GM19372 (cell line): ENCODE data around the gene MYDGF.
"Not testable (repeated sequence)": the region's sequence is repeated elsewhere in the genome, so short reads cannot be mapped to it uniquely, and the experiment has no call there.

Source experiments
- ATAC-seq: cut with Tn5 transposase; IDR thresholded peaks from one replicate; pipeline ENCODE4 v1.9.1; 2021; ENCODE audit warnings: mild to moderate bottlenecking, low read depth, moderate library complexity; ENCODE audit not compliant: unreplicated experiment

MYDGF gene

DNA sequence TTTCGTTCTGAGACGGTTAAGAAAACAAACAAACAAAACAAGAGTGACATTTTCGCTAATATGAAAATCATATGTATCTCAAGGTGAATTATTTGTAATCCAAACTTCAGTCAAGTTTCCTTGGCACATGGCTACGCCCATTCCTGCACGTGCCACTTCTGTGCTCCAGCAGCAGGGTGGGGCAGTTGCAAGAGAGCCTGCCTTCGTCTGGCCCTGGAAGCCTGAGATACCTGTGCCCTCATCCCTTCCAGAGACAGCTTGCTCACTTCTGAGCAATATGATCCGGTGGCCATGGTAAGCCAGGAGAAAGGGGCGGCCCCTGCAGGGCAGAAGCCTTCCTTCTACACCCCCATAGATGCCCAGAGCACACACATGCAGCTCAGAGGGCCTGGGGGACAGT is 31.4 kb upstream of the MYDGF start:
- ATAC-seq: no peak

GRCh38 chr19:4700693-4700970 is 30.5 kb upstream of the MYDGF start:
- ATAC-seq: no peak

GRCh38 chr19:4699826-4700692 is 29.9 kb upstream of the MYDGF start:
- ATAC-seq: no peak

DNA sequence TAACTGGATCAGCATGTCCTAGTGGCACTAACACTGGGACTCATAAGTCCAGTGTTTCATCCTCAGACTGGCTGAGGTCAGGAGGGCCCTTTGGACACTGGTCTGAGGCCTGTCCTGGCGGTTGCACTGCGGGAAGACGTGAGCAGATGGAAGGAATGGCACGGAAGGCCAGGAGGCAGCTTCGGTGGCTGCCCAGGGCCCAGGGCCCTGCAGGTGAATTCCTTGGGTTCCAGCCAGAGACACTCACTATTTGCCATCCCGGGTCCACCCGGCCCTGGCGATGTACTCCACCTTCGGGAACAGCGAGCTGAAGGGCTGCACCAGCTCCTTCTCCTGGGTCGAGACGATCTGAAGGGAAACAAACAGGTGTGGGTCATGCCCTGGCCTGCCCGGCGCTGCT is 27.2 kb upstream of the MYDGF start:
- no peak for ATAC-seq

DNA sequence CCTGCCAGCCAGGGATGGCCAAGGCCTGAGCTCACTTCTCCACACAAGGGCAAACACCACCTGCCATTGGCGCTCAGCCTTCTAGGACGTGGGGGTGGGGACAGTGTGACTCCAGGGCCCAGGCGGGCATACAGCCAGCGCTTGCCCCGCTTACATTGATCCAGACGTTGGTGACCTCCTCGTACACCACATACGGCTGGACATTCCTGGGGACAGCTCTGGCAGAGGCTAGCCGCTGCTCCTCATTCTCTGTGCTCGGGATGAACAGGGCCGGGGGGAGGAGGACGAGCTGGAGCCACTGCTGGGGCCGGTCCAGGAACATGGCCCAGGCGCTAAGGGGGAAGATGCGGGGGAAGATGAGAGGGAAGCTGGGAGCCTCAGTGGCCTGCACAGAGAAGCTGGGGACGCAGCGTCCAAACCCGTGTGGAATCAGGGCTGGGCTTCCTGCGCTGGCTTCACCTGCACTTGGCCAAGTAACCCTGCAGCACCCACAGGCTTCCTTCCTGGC is 25.1 kb upstream of the MYDGF start:
- ATAC-seq: no peak

DNA sequence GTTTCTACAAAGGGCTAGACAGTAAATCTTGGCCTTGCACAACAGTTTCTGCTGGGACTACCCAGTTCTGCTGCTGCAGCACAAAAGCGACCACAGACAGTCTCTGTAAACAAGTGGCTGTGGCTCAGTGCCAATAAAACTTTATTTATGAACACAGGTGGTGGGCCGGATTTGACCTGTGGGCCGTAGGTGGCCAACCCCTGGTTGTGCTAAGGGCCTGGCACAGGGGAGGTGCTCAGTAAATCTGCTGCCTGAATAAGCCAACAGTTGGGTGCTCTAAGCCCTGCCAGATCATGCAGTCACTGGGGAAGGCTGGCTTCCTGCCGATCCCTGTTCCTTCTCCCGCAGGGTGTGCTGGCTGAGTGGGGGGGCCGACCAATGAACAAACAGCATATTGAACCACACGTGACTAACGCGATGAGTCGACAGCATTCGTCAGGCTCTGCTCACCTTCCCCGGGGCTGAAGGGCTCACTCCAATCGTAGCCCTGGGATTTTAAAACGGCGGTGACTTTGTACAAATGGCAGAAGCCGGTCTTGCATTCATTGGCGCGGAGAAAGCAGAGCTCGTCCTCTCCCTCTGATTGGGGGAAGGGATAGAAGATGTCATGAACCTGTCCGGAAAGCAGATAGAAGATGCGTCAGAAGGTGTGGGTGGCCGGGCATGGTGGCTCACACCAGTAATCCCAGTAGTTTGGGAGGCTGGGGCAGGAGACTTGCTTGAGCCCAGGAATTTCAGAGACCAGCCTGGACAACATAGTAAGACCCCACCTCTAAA is 24.3 kb upstream of the MYDGF start:
- ATAC-seq: no peak

GRCh38 chr19:4693471-4694121 is 23.5 kb upstream of the MYDGF start:
- no peak for ATAC-seq

- no peak for ATAC-seq
Observed at GRCh38 chr19:4693078-4693350, 22.9 kb upstream of the MYDGF start.

GRCh38 chr19:4692251-4693077 is 22.3 kb upstream of the MYDGF start:
- no peak for ATAC-seq

DNA sequence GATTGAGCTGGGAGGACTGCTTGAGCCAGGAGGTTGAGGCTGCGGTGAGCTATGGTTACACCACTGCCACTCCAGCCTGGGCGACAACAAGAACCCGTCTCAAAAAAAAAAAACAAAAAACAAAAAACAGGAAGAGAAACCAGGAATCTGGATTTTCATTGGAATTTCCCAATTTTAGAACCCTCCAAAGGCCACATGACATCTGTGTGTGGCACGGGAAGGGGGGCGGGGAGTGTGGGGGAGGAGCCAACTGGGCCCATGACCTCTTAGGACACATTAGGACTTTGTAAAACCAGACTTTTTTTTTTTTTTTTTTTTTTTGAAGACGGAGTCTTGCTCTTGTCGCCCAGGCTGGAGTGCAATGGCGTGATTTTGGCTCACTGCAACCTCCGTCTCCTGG is 21.2 kb upstream of the MYDGF start:
- no peak for ATAC-seq

- ATAC-seq: no peak
Observed at GRCh38 chr19:4690361-4690760, 20.2 kb upstream of the MYDGF start.

DNA sequence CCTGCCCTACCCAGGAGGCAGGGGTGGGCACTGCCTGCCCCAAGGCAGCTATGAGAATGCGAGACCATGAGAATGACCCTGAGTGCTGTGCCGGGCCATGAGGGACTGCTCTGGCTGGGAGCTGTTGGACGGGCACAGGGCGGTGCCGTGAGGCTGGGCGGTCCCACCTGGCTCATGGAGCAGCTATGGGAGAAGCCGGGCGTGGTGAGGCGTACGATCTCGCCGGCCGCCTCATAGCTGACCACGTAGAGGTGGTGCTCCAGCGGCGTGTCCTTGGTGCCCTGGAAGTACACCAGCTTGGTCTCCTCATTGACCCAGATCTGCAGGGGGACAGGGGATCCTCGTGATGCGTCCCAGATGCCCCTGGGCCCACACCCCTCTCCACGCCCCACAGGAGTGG is 19.3 kb upstream of the MYDGF start:
- ATAC-seq: no peak

GRCh38 chr19:4688587-4688986 is 18.4 kb upstream of the MYDGF start:
- ATAC-seq: no peak

- ATAC-seq: no peak
Observed at GRCh38 chr19:4687396-4687795, 17.3 kb upstream of the MYDGF start.

GRCh38 chr19:4686700-4687099 is 16.6 kb upstream of the MYDGF start:
- ATAC-seq: no peak

GRCh38 chr19:4684312-4685095 is 14.4 kb upstream of the MYDGF start:
- ATAC-seq: no peak

DNA sequence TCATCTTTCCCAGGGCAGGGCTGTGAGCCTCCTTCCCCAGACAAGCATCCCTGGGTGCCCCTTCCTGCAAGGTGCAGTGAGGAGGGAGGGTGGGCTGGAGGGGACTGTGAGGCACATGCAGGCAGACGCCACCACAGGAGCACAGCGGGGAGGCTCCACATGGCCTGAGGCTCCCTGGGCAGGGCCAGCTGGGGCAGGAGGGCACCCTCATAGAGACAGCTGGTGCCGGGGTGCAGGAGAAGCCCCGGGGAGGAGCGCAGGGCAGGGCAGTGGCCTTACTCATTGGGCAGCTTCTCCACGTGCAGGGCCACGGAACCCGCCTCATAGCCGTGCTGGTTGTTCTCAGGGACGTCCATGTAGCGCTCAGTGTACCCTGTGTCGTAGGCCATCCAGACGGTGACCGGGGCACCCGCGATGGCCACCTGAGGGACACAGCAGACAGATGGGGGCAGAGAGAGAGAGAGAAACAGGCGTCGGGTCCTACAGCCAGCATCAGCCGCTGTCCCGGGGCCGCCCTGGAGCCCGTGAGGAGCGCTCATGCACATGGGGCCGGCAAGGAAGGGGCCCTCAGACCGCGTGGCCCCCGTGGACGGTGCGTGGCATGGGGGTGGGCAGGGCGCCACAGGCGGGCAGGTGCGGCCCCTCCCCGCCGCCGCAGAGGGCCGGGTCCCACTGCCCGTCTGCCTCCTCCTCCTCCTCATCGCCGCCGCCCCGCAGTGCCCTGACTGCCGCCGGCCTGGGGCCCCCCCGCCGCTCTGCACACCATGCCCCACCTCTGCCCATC is 12.5 kb upstream of the MYDGF start:
- no peak for ATAC-seq

DNA sequence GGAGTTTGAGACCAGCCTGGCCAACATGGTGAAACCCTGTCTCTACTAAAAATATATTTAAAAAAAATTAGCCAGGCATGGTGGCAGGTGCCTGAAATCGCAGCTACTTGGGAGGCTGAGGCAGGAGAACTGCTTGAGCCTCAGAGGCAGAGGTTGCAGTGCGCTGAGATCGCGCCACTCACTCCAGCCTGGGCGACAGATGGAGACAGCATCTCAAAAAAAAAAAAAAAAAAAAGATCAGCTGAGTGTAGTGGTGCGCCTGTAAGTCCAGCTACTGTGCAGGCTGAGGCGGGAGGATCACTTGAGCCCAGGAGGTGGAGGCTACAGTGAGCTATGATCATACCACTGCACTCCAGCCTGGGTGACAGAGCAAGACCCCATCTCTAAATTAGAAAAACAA is 9.9 kb upstream of the MYDGF start:
- ATAC-seq: not testable (repeated sequence)
